HepG2 (cell line): ENCODE data around the gene RUSF1. TPM values are rescaled to one million over a fixed set of nuclear protein-coding genes. Genes with fewer than 3 reads are reported as not detected.

Experiments
- AGO2 ChIP-seq: fragments of 200-400 bp; formaldehyde crosslinking; optimal IDR thresholded peaks from 2 replicates; pipeline ENCODE3; 2017; ENCODE audit warnings: mild to moderate bottlenecking, low read depth, low read length, moderate library complexity
- ARNTL ChIP-seq: sonication (generic); formaldehyde crosslinking; IDR thresholded peaks from 2 replicates; pipeline ENCODE4 v1.4.0; 2020; ENCODE audit warnings: mild to moderate bottlenecking, missing genetic modification reagents
- ELF3 ChIP-seq: IDR thresholded peaks from 2 replicates; pipeline ENCODE4 v1.6.1; 2016; ENCODE audit warnings: missing genetic modification reagents, missing compliant biosample characterization
- JARID2 ChIP-seq: sonication (generic); formaldehyde crosslinking; IDR thresholded peaks from 2 replicates; pipeline ENCODE4 v1.8.1; 2023; ENCODE audit warnings: missing genetic modification reagents, inconsistent platforms; ENCODE audit not compliant: insufficient replicate concordance
- LRRFIP1 ChIP-seq: sonication (generic); formaldehyde crosslinking; conservative IDR thresholded peaks from 2 replicates; pipeline ENCODE4 v1.4.0; 2020; ENCODE audit warnings: missing genetic modification reagents
- NFIB ChIP-seq: sonication (generic); formaldehyde crosslinking; IDR thresholded peaks from 2 replicates; pipeline ENCODE4 v1.9.0; 2021; ENCODE audit warnings: missing genetic modification reagents, mild to moderate bottlenecking, borderline replicate concordance
- NRL ChIP-seq: sonication (generic); formaldehyde crosslinking; IDR thresholded peaks from 2 replicates; pipeline ENCODE4 v1.5.0; 2020; ENCODE audit warnings: missing genetic modification reagents, mild to moderate bottlenecking, moderate library complexity, borderline replicate concordance
- PREB ChIP-seq: sonication (generic); formaldehyde crosslinking; IDR thresholded peaks from 2 replicates; pipeline ENCODE4 v1.4.0; 2020; ENCODE audit warnings: missing genetic modification reagents
- SKIL ChIP-seq: sonication (generic); formaldehyde crosslinking; IDR thresholded peaks from 2 replicates; pipeline ENCODE4 v1.8.0; 2022; ENCODE audit warnings: missing genetic modification reagents, mild to moderate bottlenecking, moderate library complexity, borderline replicate concordance
- SOX5 ChIP-seq: IDR thresholded peaks from 2 replicates; pipeline ENCODE4 v1.6.1; 2016; ENCODE audit warnings: borderline replicate concordance
- TRAFD1 ChIP-seq: sonication (generic); formaldehyde crosslinking; IDR thresholded peaks from 2 replicates; pipeline ENCODE4 v1.5.1; 2020; ENCODE audit warnings: missing genetic modification reagents, mild to moderate bottlenecking, borderline replicate concordance
- TRIM24 ChIP-seq: sonication (generic); formaldehyde crosslinking; IDR thresholded peaks from 2 replicates; pipeline ENCODE4 v1.8.0; 2022; ENCODE audit warnings: mild to moderate bottlenecking, missing genetic modification reagents
- YY1 ChIP-seq: IDR thresholded peaks from 2 replicates; pipeline ENCODE4 v1.6.1; 2011; ENCODE audit warnings: low read length, low read depth, moderate library complexity, mild to moderate bottlenecking; ENCODE audit not compliant: insufficient read depth, insufficient replicate concordance
- ZGPAT ChIP-seq: IDR thresholded peaks from 2 replicates; pipeline ENCODE4 v1.6.1; 2016; ENCODE audit warnings: mild to moderate bottlenecking
- ZNF17 ChIP-seq: sonication (generic); formaldehyde crosslinking; IDR thresholded peaks from 2 replicates; pipeline ENCODE4 v1.5.0; 2020; ENCODE audit warnings: mild to moderate bottlenecking, missing genetic modification reagents
- ZNF800 ChIP-seq: sonication (generic); formaldehyde crosslinking; IDR thresholded peaks from 2 replicates; pipeline ENCODE4 v1.4.0; 2020; ENCODE audit warnings: missing genetic modification reagents
- polyA plus RNA-seq, 8 experiments: library from polyadenylated mRNA; depleted of rRNA in 3 of 8; stranded (reverse) in 7 of 8; unstranded in 1 of 8; fragments of >200 nt; fragmentation: Illumina TruSeq in 4 of 8; extraction: Trizol in 4 of 8; gene quantifications; 2 replicates each; pipeline versions ENCODE4 v1.2.1 to v1.2.3, GENCODE V29; 2011 to 2016; ENCODE audit warnings: low read depth in 4 of 8, missing spikeins in 1 of 8, mixed read lengths in 1 of 8; ENCODE audit not compliant: insufficient read depth in 1 of 8
- total RNA-seq, 5 experiments: library from RNA; depleted of rRNA; stranded (reverse); fragments of >200 nt; fragmentation: Illumina TruSeq; extraction: Trizol; gene quantifications; 2 replicates each; pipeline ENCODE4 v1.2.3, GENCODE V29; 2016; ENCODE audit warnings: low read depth in 1 of 5

RUSF1 gene
- total and polyA plus RNA-seq, 2 of the 13 experiments (the other 11 are each of a cell fraction or from before 2014, with no cell fraction given): 40.8 to 50.2 TPM

- 0 out of 2 replicates have a peak, but pooled peaks have one; percentile 72 for TF ChIP-seq NFIB
- TF ChIP-seq ARNTL (CRISPR knock-in tag): peak; percentile 71
- peak; percentile 89 for TF ChIP-seq AGO2
- TF ChIP-seq LRRFIP1: peak; percentile 89; the same call in 1 of the 2 replicates
- no peak for TF ChIP-seq ZNF800 (CRISPR knock-in tag)
- peak; percentile 94 for TF ChIP-seq YY1
- TF ChIP-seq TRIM24 (CRISPR knock-in tag): no peak
- peak; percentile 85; the same call in 1 of the 2 replicates for TF ChIP-seq TRAFD1 (CRISPR knock-in tag)
- no peak for TF ChIP-seq PREB (CRISPR knock-in tag)
- peak; percentile 98 for TF ChIP-seq NRL (CRISPR knock-in tag)
- TF ChIP-seq JARID2 (CRISPR knock-in tag): no peak
- TF ChIP-seq ELF3 (CRISPR knock-in tag): peak; percentile 93; the same call in 1 of the 2 replicates
- no peak for TF ChIP-seq ZNF17 (CRISPR knock-in tag)
- peak; percentile 70 for TF ChIP-seq SKIL (CRISPR knock-in tag)
- peak; percentile 98 for TF ChIP-seq ZGPAT (CRISPR knock-in tag)
- peak; percentile 4; the same call in 1 of the 2 replicates for TF ChIP-seq SOX5 (CRISPR knock-in tag)
Observed at GRCh38 chr16:31507929-31508705, at the start of gene RUSF1 (continued).
